ENCODE measurements around the gene PNMT.

- no peak for TF ChIP-seq FOXM1 (IDR thresholded peaks at IDR 0.05; ENCODE audit: borderline replicate concordance)
- no peak for TF ChIP-seq ARNT (IDR thresholded peaks at IDR 0.05)
- no peak for TF ChIP-seq CTBP1 (IDR thresholded peaks at IDR 0.05; ENCODE audit: borderline replicate concordance)
- TF ChIP-seq FOXK2 (IDR thresholded peaks at IDR 0.05): no peak
- no peak for TF ChIP-seq SP1 (IDR thresholded peaks at IDR 0.05)
- no peak for TF ChIP-seq HDGF (IDR thresholded peaks at IDR 0.05; ENCODE audit: borderline replicate concordance)
Measured at GRCh38 chr17:39704821-39705551, 36.7 kb downstream of the PNMT start.
